ENCODE measurements around the gene ADAMTS2. TPM values are rescaled to one million over a fixed set of nuclear protein-coding genes. Genes with fewer than 3 reads are reported as not detected.

Gene ADAMTS2
- total and polyA plus RNA-seq, 2 experiments from 2014 or later = 1.6 to 8.1 TPM

DNA sequence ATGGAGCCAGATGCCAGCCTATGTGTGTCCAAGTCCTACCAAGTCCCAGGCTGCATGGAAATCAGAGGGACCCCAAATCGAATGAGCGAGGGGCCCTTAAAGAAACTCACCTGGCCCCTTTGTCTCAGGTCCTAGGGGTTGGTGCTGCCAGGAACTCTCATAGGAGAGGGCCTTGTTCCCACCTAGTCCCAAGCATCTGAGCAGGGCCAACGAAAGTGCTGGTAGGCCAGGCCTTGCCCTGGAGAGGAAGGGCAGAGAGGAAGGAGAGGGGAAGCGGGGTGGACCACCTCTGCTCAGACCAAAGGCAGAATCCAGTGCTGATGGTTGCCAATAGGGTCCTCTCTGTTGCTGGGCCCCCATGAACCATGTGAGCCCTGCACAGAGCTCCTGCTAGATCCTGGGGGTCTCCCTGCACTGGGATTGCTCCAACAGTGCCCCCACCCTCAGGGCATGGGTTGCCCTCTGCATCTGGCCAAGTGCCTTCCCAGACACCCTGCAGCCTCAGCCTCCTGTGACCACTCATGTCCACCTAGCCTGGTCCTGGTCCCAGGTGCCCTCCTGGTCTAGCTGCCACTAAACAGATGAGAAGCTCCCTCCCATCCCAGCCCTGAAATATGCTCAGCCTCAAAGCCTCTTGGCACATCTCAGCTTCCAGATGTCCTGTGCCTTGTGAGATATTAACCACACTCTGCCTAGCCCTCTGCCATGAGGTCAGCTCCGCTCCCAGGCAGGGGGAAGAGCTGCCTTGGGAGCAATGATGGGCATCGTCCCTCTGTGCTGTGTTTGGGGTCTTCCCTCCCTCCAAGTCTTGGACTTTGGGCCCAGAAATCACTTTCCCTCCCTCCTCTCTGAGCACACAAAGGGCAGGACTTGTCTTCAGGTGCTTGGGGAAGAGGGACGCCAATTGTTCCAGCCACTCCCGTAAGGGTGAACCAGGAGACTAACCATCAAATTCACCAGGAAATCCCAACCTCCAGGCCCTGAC lies 109.6 kb downstream of the ADAMTS2 start (continued):
- TF ChIP-seq CTCF (conservative IDR thresholded peaks at IDR 0.05; ENCODE audit: low read depth in 2 of 2) (no peak), ZNF114 (CRISPR knock-in tag; IDR thresholded peaks at IDR 0.05) (no peak)

GRCh38 chr5:179234563-179235135 lies 110.6 kb downstream of the ADAMTS2 start:
- no peaks in the 10 kb centered on the region for H3K36me3 ChIP-seq (ENCODE audit: insufficient read depth)
- H3K4me3 ChIP-seq = no peak overlapping the region
- no peak overlapping the region for H2AFZ ChIP-seq
- H3K27me3 Mint-ChIP-seq (ENCODE audit: insufficient read depth, low read depth, poor library complexity) = peaks cover 6% of the 10 kb centered on the region
- H3K9me2 ChIP-seq (ENCODE audit: insufficient read depth) = no peaks in the 10 kb centered on the region
- peaks cover 18% of the 10 kb centered on the region for H3K9me3 Mint-ChIP-seq
- H4K20me1 ChIP-seq (replicated peaks; ENCODE audit: insufficient read depth) = no peaks in the 10 kb centered on the region
- peaks cover 9% of the 10 kb centered on the region; the same call in 2 of the 3 replicates for H3K36me3 Mint-ChIP-seq (ENCODE audit: low read depth)
- no peaks in the 10 kb centered on the region for H3F3A ChIP-seq (replicated peaks; ENCODE audit: low read depth)
- peaks cover 20% of the 10 kb centered on the region for H3K4me1 Mint-ChIP-seq
- H3K27ac Mint-ChIP-seq = no peak overlapping the region
- no peak; the same call in 2 of the 3 replicates for ATAC-seq
- H3K79me2 ChIP-seq (replicated peaks; ENCODE audit: insufficient read depth) = no peaks in the 10 kb centered on the region
- H3K27me3 ChIP-seq (ENCODE audit: insufficient read depth) = no peaks in the 10 kb centered on the region
- no peak overlapping the region for H3K4me2 ChIP-seq
- DNase-seq (ENCODE audit: low spot score) = no peak
- H3K4me3 Mint-ChIP-seq = no peak overlapping the region; the same call in 2 of the 3 replicates
- peaks cover 2% of the 10 kb centered on the region; the same call in 1 of the 2 replicates for H3K4me1 ChIP-seq (ENCODE audit: insufficient read depth)
- no peak overlapping the region for H3K27ac ChIP-seq (ENCODE audit: low read depth)
- TF ChIP-seq JUNB (IDR thresholded peaks at IDR 0.05; ENCODE audit: unreplicated experiment) (no peak), CREB1 (CRISPR knock-in tag; IDR thresholded peaks at IDR 0.05; ENCODE audit: low read depth) (no peak), REST (IDR thresholded peaks at IDR 0.05; ENCODE audit: unreplicated experiment) (no peak), ZNF331 (CRISPR knock-in tag; IDR thresholded peaks at IDR 0.05; ENCODE audit: low read depth) (no peak), ETS1 (IDR thresholded peaks at IDR 0.05) (no peak)
- TF ChIP-seq, protein P1, sequence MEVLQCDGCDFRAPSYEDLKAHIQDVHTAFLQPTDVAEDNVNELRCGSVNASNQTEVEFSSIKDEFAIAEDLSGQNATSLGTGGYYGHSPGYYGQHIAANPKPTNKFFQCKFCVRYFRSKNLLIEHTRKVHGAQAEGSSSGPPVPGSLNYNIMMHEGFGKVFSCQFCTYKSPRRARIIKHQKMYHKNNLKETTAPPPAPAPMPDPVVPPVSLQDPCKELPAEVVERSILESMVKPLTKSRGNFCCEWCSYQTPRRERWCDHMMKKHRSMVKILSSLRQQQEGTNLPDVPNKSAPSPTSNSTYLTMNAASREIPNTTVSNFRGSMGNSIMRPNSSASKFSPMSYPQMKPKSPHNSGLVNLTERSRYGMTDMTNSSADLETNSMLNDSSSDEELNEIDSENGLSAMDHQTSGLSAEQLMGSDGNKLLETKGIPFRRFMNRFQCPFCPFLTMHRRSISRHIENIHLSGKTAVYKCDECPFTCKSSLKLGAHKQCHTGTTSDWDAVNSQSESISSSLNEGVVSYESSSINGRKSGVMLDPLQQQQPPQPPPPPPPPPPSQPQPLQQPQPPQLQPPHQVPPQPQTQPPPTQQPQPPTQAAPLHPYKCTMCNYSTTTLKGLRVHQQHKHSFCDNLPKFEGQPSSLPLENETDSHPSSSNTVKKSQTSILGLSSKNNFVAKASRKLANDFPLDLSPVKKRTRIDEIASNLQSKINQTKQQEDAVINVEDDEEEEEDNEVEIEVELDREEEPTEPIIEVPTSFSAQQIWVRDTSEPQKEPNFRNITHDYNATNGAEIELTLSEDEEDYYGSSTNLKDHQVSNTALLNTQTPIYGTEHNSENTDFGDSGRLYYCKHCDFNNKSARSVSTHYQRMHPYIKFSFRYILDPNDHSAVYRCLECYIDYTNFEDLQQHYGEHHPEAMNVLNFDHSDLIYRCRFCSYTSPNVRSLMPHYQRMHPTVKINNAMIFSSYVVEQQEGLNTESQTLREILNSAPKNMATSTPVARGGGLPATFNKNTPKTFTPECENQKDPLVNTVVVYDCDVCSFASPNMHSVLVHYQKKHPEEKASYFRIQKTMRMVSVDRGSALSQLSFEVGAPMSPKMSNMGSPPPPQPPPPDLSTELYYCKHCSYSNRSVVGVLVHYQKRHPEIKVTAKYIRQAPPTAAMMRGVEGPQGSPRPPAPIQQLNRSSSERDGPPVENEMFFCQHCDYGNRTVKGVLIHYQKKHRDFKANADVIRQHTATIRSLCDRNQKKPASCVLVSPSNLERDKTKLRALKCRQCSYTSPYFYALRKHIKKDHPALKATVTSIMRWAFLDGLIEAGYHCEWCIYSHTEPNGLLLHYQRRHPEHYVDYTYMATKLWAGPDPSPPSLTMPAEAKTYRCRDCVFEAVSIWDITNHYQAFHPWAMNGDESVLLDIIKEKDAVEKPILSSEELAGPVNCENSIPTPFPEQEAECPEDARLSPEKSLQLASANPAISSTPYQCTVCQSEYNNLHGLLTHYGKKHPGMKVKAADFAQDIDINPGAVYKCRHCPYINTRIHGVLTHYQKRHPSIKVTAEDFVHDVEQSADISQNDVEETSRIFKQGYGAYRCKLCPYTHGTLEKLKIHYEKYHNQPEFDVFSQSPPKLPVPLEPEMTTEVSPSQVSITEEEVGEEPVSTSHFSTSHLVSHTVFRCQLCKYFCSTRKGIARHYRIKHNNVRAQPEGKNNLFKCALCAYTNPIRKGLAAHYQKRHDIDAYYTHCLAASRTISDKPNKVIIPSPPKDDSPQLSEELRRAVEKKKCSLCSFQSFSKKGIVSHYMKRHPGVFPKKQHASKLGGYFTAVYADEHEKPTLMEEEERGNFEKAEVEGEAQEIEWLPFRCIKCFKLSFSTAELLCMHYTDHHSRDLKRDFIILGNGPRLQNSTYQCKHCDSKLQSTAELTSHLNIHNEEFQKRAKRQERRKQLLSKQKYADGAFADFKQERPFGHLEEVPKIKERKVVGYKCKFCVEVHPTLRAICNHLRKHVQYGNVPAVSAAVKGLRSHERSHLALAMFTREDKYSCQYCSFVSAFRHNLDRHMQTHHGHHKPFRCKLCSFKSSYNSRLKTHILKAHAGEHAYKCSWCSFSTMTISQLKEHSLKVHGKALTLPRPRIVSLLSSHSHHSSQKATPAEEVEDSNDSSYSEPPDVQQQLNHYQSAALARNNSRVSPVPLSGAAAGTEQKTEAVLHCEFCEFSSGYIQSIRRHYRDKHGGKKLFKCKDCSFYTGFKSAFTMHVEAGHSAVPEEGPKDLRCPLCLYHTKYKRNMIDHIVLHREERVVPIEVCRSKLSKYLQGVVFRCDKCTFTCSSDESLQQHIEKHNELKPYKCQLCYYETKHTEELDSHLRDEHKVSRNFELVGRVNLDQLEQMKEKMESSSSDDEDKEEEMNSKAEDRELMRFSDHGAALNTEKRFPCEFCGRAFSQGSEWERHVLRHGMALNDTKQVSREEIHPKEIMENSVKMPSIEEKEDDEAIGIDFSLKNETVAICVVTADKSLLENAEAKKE (CRISPR knock-in tag; IDR thresholded peaks at IDR 0.05) = no peak

All from GM23338 (cell line).